Left lobe of liver (tissue), 2 donors: ENCODE measurements around the gene PTPRM. TPM values are rescaled to one million over a fixed set of nuclear protein-coding genes. Genes with fewer than 3 reads are reported as not detected.
"Not testable (repeated sequence)": the region's sequence is repeated elsewhere in the genome, so short reads cannot be mapped to it uniquely, and the experiment has no call there.

Source experiments
- ATAC-seq: fragments of 200-7000 bp; cut with Tn5 transposase; one replicate; pipeline ENCODE4 v1.9.1; 2020; ENCODE audit warnings: mild to moderate bottlenecking, moderate library complexity
- DNase-seq: peaks from one replicate; pipeline ENCODE4 v3.0.0-alpha.2; 2020; ENCODE audit warnings: low spot score
- total RNA-seq: library from RNA; stranded (reverse); gene quantifications from one replicate; pipeline ENCODE4 v1.2.1, GENCODE V29; 2021
- donor health status: DM: no; HTN: no; CAD: no; lungs with moderate emphysema.
- donor health status: DM: no; HTN: yes; CAD: no.

Gene PTPRM
- total RNA-seq, 1 donor from 2014 or later = 34.7 TPM

DNA sequence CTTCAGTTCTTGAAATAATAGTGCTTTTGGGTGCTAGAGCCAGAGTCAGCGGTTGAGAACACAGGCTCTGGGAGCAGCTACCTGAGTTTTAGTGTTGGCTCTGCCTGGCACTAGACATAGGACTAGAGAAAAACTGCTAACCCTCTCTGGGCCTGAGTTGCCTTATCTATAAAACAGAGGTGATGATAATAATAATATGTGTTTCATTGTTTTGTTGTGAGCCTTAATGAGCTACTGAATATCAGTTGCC, 391.7 kb downstream of the PTPRM start:
- no peak for DNase-seq
- ATAC-seq = no peak

DNA sequence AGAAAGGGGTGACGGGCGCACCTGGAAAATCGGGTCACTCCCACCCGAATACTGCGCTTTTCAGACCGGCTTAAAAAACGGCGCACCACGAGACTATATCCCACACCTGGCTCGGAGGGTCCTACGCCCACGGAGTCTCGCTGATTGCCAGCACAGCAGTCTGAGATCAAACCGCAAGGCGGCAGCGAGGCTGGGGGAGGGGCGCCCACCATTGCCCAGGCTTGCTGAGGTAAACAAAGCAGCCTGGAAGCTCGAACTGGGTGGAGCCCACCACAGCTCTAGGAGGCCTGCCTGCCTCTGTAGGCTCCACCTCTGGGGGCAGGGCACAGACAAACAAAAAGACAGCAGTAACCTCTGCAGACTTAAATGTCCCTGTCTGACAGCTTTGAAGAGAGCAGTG, 399.6 kb downstream of the PTPRM start:
- DNase-seq, ATAC-seq: not testable (repeated sequence)

DNA sequence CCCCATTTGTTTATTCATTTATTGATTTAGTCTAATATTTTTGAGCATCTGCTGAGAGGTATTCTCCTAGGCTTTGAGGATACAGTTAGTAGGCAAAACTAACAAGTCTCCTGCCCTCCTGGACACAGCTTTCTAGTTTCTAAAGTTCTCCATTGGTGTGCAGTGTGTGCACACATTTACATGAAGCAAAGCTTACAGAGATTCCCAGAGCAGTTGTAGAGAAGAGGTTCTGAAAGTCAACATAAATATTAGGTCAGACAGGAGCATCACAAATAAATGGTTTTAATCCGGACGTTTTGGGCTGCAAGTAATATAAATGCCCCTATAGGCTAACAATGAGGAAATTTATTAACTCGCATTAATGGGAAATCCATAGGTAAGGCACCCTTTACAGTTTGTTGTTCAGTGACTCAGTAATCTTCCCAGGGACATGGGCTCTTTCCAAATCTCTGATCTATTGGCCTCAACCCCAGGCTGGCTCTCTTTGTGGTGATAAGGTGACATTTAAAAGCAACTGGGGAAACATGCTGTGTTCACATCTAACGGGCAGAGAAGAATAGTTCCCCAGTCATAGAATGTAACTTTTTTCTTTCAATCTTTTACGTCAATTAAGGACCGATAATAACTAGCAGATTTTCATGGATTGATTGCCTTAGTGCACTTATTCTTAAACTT, 407.2 kb downstream of the PTPRM start:
- DNase-seq (no peak), ATAC-seq (peak; percentile 17)

DNA sequence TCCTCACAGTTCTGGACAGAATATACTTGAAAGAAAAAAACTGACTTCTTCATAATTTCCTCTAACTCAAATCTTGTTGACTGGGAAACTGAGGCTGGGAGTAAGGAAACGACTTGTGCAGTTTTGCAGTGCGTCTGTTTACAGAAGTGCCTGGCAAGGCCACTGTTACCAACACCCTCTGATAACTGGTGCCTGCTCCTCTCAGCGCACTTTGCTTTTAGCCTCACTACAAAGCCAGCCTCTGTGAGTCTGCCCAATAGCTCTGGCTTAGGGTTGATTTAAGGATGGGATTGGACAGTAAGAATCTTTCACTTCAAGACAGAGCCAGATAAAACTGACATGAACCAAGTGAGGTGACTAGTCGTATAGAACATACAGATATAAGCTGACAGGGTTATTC, 410.8 kb downstream of the PTPRM start:
- ATAC-seq = no peak
- no peak for DNase-seq

DNA sequence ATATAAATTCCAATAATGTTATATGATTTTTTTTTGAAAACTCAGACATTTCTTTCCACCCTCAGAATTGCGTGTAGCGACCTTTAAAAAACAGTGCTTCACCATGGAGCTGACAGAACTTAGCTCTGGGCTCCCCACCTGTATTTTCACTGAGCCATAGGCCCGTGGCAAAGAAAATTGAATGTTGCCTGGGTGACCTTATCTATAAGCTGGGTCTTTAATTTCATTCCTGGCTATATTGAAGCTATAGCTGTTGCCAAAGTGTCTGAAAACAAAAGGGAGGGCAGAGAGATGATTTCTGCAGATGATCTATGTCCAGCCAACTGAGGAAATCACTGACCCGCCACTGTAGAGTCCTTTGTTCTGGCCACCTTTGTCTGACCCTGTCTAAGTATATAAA, 411.7 kb downstream of the PTPRM start:
- DNase-seq (no peak), ATAC-seq (no peak)

DNA sequence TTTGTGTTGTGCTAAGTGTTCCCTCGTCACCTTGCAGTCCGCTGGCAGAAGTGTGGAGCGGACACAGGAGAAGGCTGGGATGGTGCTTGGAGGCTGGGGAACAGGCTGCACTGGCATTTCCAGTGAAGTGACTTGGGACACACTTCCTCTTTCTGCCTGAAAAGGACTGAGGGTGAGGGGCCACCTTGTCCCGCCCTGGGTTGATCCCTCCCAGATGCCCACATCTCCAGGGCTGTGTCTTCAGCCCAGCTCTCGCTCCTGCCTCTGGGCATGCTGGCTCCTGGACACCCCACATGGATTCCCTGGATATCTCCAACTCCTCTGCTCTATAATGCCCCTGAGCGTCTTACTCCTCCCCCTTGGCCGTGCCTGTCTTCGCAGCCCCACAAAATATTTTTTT, 412.6 kb downstream of the PTPRM start:
- no peak for ATAC-seq
- DNase-seq = no peak

DNA sequence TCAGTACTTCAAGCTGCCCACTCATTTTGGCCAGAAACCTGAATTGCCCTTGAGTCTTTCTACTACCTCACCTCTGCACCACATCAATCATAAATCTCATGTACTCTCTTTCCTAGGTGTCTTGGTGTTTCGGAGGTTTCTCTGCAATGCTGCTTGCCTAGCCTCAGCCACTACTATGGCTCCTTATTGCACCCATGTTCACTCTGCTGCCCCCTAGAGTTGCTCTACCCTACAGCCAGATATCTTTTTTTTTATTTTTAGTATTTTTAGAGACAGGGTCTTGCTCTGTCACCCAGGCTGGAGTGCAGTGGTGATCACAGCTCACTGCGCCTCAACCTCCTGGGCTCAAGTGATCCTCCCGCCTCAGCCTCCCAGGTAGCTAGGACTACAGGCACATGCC, 413.0 kb downstream of the PTPRM start:
- DNase-seq = no peak
- peak; percentile 54 for ATAC-seq

DNA sequence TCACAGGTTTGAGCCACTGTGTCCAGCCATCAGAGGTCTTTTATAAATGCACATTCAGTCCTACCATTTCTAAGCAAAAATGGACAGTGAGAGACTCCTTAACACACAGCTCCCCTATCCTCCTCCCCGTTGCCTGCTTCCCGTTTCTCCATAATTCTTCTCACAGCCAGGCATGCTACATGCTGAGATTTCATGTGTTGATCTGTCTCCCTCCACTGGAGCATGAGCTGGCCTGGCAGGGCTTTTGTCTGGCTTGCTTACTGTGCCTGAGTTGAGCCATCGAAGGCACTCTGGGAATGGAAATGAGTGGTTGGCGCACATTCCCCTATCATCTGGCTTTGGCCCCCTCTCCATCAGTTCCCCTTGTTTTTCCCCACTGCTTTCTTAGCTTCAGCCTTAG, 413.5 kb downstream of the PTPRM start:
- ATAC-seq (no peak), DNase-seq (no peak)

DNA sequence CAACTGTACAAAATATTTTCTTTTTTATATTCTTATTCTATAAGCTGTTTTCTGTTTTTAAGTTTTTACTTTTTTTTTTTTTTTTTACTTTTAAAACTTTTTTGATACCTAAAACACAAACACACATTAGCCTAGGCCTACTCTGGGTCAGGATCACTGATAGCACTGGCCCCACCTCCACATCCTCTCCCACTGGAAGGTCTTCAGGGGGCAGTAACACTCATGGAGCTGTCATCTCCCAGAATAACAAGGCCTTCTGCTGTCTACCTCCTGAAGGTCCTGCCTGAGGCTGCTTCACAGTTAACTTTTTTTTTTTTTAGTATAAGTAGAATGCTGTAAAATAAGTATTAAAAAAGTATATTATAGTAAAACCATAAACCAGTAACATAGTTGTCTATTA, 415.1 kb downstream of the PTPRM start:
- no peak for DNase-seq
- no peak for ATAC-seq

DNA sequence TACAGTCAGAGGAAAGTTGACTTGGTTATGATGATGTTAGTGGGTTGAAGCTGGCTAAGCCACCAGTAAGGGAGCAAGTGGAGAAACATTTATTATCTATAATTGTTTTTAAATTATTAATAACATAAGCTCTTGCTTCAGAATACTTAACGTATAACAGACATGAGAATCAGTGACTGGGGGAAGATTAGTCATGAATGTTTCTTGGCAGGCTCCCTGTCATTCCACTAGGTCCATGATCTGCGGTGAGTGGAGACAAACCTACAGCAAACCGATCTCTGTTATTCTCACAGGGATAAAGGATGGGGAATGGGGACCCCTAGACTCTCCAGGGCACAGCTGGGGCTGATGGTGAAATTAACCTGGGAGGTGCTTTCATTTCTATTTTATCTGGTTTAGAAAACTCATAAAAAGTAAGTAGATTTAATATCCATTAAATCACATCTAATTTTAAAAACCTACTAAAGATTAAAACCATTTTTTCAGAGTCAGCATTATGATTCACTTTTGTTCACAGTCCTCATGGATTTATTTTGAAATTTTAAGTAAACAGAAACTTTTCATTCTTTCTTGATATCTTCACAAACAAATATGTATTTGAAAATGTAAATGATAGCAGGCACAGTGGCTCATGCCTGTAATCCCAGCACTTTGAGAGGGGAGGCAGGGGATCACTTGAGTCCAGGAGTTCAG, 420.3 kb downstream of the PTPRM start:
- ATAC-seq = no peak
- DNase-seq = no peak

DNA sequence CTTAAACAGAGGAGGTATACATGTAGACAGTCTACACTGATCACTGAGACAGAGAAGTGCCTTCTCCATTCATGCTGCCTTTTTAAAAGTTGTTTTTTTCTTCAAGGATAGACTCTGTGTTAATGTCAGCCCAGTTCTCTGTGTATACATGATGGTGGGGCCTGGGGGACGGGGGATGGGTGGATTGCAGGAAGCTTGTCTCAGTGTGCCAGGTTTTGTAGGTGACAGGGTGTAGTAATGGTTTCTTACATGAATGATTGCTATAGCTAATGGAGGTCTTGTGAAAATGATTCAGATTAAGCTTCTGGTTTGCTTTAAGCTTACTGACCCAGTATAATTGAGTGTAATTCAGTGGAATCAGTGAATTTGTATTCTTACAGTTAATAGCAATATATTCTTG, 423.6 kb downstream of the PTPRM start:
- ATAC-seq = no peak
- DNase-seq = no peak

DNA sequence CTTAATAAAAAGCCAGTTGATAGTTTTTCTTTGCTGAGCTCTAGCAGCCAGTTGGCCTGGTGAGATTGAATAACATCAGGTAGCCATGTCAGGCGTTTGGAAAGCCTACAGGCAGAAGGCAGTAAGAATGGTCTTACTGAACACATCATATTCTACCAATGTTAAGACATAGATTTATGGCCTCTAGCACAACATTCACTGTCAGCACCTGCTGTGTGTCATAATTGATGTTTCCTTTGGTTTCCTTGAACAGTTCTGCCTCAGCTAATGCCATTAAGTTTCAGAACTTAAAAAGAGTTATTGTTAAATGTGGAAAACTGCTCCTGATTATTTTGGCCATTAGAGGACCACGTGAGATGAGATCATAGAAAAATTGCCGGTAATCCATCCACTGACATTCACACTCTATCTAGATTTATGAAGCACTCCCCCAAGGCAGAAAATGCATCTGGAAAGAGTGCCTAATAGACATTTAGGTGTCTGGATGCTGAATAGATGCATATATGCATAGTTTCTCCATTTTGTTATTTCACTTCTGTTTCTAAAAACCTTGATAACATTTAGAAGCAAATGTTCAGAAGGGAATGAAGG, 434.7 kb downstream of the PTPRM start:
- DNase-seq (no peak), ATAC-seq (no peak)

DNA sequence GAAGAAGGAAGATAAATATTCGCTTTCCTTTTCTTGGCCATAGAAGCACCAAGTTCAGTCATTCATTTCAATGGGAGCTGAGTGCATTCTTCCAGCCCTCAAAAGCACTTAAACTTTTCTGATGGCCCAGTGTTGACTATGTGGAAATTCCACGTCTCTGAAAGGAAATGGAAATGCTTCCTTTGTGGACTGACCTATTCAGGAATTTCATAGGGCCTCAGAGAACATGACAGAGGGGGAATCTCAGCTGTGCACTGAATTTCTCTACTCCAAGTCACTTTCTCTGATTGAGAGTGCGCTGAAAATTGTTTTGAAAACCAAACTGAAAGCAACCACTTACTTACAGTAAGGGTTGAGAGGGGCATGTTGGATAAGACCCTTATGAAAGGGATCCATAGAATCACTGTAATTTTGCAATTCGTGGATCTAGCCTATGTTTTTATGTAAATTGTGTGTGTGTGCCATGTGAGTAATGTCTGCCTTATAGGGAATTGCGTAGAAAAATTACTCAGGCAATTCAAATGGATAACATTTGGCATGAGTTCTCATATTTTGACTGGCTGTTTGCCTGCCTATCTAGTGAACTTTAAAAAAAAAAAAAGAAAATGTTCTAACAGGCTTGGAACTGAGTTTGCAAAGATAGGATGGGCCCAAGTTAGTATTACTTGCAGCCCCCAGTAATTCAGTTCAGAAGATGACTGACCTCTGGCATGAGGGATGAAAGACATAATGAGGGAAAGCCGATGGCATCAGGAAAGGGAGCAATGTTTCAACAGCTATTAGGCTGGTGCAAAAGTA, 437.0 kb downstream of the PTPRM start:
- DNase-seq (no peak), ATAC-seq (no peak)

DNA sequence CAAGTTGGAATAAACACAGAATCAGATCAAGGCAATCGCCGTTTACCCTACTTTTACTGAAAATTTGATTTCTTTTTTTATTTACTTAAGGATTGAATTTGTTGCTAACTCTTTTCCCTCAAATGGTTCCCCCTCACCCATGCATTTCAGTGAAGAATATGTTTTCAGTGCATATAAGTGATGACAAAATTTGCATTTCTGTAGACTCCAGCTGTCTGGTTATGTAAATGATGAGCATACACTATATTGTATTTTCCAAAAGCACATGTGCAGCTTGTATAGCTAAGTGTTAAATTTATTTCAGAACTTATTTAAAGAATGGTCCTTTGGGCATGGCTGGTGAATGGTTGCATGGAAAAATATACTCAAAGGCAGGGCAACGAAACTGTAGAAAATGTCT, 437.7 kb downstream of the PTPRM start:
- no peak for DNase-seq
- no peak for ATAC-seq

DNA sequence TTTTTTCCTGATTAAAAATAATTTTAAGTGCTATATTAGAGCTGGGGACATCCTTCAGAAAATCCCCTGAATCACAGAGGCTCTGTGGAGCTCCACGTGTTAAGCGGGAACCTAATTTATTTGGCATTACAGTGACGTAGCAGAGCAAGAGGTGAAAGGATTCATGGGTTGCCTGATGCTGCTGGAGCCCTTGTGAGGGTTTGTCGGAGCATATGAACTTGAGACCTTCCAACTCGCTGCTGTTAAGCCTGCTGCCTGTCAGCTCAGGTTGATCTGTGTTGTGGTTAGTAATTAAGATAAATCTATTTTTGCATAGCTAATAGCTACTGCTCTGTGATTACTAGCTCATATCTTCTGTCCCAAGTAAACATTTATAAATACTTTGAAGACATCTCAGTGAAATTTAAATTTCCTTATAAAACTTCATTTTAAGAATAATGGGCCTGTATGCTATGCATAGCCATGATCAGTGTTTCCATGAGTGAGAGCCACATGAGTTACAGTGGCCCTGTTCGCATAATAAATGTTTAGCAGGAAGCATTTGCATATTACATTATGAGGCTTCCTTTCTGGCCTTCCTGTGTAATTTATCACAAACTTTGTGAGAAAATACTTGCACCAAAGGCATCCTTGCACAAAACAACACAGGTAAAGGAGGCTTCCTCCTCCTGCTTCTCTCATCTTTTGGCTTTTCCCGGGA, 438.9 kb downstream of the PTPRM start:
- ATAC-seq (no peak), DNase-seq (no peak)

DNA sequence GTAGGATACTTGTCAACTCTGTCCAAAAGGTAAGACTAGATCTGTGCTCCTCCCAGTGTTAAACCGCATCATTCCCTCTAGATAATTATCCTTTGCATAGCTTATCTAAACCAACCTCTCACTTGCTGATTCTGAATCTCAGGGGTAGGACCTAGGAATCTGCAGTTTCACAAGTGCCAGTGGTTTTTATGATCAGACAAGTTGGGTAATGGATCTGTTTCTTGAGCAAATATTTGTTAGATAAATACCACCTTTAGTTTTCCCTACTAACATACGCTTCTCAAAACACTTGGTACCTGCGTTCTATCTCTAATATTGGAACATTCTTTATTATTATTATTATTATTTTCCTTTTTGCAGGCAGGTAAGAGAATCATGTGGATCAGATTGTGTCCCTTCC, 439.9 kb downstream of the PTPRM start:
- no peak for DNase-seq
- ATAC-seq = peak; percentile 55

DNA sequence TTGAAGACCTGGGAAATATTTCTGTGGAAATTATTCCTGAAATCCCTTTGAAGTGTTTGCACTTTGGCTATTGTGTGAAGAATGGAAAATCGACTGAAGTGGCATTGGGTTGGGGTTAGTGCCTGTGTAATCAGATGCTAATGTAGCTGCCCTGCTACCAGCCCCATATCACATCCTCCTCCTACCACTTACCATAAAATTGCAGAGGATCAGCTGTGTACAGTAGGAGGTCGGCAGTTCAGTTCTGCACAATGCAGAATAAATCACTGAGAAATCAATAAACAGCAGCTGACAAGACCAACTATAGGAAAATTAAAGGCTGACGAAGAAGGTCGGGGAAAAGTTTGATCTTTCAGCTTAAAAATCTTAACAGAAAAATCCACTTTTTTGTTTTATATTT, 440.9 kb downstream of the PTPRM start:
- ATAC-seq (no peak), DNase-seq (no peak)

DNA sequence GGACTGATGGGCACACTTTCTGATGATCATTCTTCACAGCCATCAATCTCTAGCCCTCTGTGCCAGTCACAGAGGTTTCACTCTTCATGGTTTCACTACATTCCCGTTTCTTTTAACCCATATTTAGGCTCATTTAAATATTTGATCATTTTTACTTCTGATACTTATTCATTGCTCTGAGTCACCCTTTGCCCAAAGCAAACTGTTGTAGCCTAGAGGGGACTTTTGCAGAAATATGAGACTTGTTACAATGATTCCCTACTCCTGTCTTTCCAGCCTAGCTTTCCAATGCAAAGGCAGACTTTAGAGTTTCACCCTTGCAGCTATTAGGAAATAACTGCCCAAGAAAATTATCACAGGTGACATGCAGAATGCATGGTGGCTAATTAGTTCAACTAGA, 444.2 kb downstream of the PTPRM start:
- DNase-seq (no peak), ATAC-seq (no peak)

DNA sequence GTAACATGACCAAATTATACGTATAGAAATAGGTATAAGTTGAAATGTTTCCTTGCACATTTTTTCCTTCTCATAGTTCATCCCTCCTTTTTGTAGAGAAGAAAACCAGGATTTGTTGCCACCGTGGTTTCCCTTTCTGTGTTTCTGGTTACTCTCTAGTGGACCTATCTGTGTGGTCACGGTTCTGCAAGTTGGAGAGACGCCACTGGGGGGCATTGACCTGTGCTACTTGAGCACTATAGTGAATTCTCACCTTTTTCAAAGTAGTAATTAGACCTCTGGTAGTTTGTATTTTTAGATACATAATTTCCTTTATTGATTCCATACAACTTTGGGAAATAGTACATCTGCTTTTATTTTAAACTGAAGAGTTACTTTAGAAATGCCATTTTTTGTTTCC, 444.8 kb downstream of the PTPRM start:
- DNase-seq (no peak), ATAC-seq (no peak)

DNA sequence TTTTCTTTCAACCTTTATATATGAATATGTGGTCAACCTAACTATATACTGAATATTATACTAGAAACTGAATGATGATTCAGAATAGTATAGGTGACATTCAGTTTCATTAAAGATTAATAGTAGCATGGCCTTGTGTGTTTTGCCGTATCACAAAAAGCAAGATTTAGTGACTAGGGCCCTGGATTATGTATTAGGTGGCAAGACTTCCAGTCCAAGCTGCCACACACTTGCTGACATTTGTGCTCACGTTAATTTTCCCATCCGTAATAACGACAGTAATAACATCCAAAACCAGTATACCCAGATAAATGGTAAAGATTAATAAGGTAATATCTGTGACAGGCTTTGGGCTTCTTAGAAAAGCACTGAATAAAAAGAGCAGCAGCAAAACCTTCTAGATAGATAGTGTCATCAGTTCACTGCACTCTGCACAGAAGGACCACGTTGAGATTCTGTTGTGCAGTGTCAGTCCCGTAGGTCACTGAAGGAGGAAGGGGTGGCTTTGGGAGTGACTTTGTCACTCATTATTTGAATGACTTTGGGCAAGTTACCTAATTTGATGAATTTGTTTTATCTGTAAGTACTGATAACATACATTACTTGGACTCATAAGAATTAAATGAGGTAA, 451.7 kb downstream of the PTPRM start:
- ATAC-seq = no peak
- no peak for DNase-seq

DNA sequence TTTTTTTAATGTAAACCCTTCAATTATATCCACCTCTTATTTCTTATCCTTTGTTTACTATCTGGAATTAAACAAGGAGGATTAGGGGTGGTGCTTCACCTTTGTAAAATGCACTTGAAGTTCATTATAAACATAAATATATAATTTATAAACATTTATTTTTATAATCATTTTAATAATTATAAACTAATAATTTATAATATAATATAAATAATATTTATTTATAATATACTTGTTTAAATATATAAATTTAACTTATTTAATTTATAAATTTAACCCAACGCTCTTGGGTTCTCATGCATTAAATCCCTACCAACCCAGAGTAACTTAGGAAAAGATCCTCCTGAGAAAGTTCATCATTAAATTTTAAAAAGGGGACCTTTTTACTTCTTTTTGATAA, 452.5 kb downstream of the PTPRM start:
- ATAC-seq (no peak), DNase-seq (no peak)
